ENCODE measurements around the gene NOLC1. TPM values are rescaled to one million over a fixed set of nuclear protein-coding genes. Genes with fewer than 3 reads are reported as not detected.

The NOLC1 gene
- polyA plus RNA-seq, 1 experiment = 47.5 TPM

GRCh38 chr10:102122450-102122849 is 29.7 kb upstream of the NOLC1 start:
- ChIA-PET CTCF (interaction anchor here (0.8 to 2.2 kb wide), 7 partner anchors 9 to 263 kb away, joined by 3 to 19 read pairs (median 4); partner anchors contain the start of genes NOLC1 and PPRC1), POLR2A (no interaction called here)
- no peak for TF ChIP-seq CTCF (IDR thresholded peaks at IDR 0.05; ENCODE audit: insufficient read depth, low read depth, low read length)
- no peaks in the 10 kb centered on the region for H3K27me3 ChIP-seq (ENCODE audit: control insufficient read depth, insufficient read depth, low read length)
- DNase-seq (ENCODE audit: low read depth) = no peak
- no peaks in the 10 kb centered on the region; the same call in 1 of the 2 replicates for H3K36me3 ChIP-seq (ENCODE audit: control insufficient read depth, insufficient read depth, low read length)
- no peak overlapping the region for H3K4me3 ChIP-seq (ENCODE audit: low read depth, low read length)

GRCh38 chr10:102123223-102123622 is 29.0 kb upstream of the NOLC1 start:
- no peaks in the 10 kb centered on the region; the same call in 1 of the 2 replicates for H3K36me3 ChIP-seq (ENCODE audit: control insufficient read depth, insufficient read depth, low read length)
- H3K4me3 ChIP-seq (ENCODE audit: low read depth, low read length) = no peak overlapping the region
- ChIA-PET CTCF (interaction anchor here (0.8 to 2.2 kb wide), 4 partner anchors 9 to 262 kb away, joined by 3 to 19 read pairs (median 4); partner anchors contain the start of gene PPRC1), POLR2A (no interaction called here)
- no peak for TF ChIP-seq CTCF (IDR thresholded peaks at IDR 0.05; ENCODE audit: insufficient read depth, low read depth, low read length)
- DNase-seq (ENCODE audit: low read depth) = no peak
- no peaks in the 10 kb centered on the region for H3K27me3 ChIP-seq (ENCODE audit: control insufficient read depth, insufficient read depth, low read length)

DNA sequence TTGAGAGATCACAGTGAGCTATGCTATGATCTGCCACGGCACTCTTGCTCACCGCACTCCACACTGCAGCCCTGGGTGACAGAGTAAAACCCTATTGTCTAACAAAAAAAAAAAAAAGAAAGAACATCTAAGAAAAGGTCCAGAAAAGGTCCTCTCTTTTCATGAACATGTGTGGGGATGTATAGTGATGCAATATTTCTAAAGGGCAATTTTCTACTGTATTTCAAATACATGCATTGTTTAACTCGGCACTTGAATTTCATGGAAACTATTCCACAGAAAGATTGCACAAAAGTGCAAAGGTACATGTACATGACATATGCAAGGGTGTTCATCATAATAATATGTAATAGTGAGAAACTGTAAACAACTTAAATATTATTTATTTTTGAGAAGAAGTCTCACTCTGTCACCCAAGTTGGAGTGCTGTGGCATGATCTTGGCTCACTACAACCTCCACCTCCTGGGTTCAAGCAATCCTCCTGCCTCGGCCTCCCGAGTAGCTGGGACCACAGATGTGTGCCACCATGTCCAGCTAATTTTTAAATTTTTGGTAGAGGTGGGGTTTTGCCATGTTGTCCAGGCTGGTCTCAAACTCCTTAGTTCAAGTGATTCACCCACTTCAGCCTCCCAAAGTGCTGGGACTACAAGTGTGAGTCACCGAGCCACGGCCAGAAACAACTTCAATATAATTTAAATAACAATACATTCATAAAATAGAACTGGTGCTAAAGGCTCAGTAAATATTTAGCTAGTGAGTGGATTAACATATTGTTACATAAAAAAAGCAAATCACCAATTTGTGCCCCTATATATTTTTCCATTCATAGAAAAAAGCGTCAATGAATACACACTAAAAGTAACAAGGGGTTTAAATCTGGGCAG is 20.7 kb upstream of the NOLC1 start:
- POLR2A ChIA-PET = no interaction called here
- no peak for TF ChIP-seq CTCF (IDR thresholded peaks at IDR 0.05; ENCODE audit: insufficient read depth, low read depth, low read length)
- H3K36me3 ChIP-seq (ENCODE audit: control insufficient read depth, insufficient read depth, low read length) = no peaks in the 10 kb centered on the region; the same call in 1 of the 2 replicates
- H3K27me3 ChIP-seq (ENCODE audit: control insufficient read depth, insufficient read depth, low read length) = no peaks in the 10 kb centered on the region
- no peak for DNase-seq (ENCODE audit: low read depth)
- CTCF ChIA-PET = interaction anchor here (0.6 to 2.5 kb wide), 11 partner anchors 10 to 295 kb away, joined by 3 to 19 read pairs (median 3); no protein-coding TSS in a partner anchor
- H3K4me3 ChIP-seq (ENCODE audit: low read depth, low read length) = no peak overlapping the region

DNA sequence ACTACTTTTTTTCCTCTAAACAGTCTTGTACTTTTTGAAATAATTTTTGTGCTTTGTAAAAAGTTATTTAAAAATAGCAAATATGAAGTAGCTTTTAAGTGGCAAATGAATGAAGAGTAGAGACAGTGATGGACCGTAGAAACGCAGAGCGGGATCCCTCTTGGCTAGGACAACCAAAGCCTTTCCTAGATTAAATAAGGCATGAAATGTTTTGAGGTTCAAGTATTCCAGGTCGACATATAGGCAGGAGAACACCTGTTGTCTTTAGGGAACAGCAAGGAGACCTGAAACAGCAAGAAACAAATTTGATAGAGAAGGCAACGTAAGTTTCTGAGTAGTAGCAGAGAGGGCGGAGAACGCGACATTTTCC is 20.0 kb upstream of the NOLC1 start:
- H3K4me3 ChIP-seq (ENCODE audit: low read depth, low read length) = no peak overlapping the region
- no peaks in the 10 kb centered on the region; the same call in 1 of the 2 replicates for H3K36me3 ChIP-seq (ENCODE audit: control insufficient read depth, insufficient read depth, low read length)
- ChIA-PET CTCF (interaction anchor here (0.7 to 2.5 kb wide), 11 partner anchors 10 to 295 kb away, joined by 3 to 19 read pairs (median 3); partner anchors contain the start of gene NOLC1), POLR2A (no interaction called here)
- no peak for DNase-seq (ENCODE audit: low read depth)
- TF ChIP-seq CTCF (IDR thresholded peaks at IDR 0.05; ENCODE audit: insufficient read depth, low read depth, low read length) = no peak
- no peaks in the 10 kb centered on the region for H3K27me3 ChIP-seq (ENCODE audit: control insufficient read depth, insufficient read depth, low read length)

Measured in BJ (cell line).